ELF-1 (cell line): ENCODE measurements around the gene GABRG2.
"Not testable (repeated sequence)": the region's sequence is repeated elsewhere in the genome, so short reads cannot be mapped to it uniquely, and the experiment has no call there.

ENCODE experiments used
- DNase-seq: peaks from one replicate; pipeline ENCODE4 v3.0.0-alpha.2; 2016; ENCODE audit warnings: low read depth, low spot score

Gene GABRG2

GRCh38 chr5:162067655-162068411, at the start of gene GABRG2:
Gene GABRG2, plus strand, starts transcription at chr5:162067773. Its CDS starts 227 bp downstream, at chr5:162068000.
- no peak for DNase-seq

- DNase-seq = no peak
Observed at GRCh38 chr5:162025312-162025711, 42.3 kb upstream of the GABRG2 start.

GRCh38 chr5:162026803-162027202, 40.8 kb upstream of the GABRG2 start:
- no peak for DNase-seq

GRCh38 chr5:162037431-162037830, 30.1 kb upstream of the GABRG2 start:
- DNase-seq = no peak

GRCh38 chr5:162047279-162047678, 20.3 kb upstream of the GABRG2 start:
- peak; percentile 17 for DNase-seq

- DNase-seq = no peak
Observed at GRCh38 chr5:162052676-162053075, 14.9 kb upstream of the GABRG2 start.

- DNase-seq = not testable (repeated sequence)
Observed at GRCh38 chr5:162055095-162055494, 12.5 kb upstream of the GABRG2 start.

GRCh38 chr5:162067162-162067561, 411 bp upstream of the GABRG2 start:
- DNase-seq = no peak

GRCh38 chr5:162068412-162068811, 839 bp downstream of the GABRG2 start:
- DNase-seq = peak; percentile 89

- no peak for DNase-seq
Observed at GRCh38 chr5:162068936-162069335, 1.4 kb downstream of the GABRG2 start.

- no peak for DNase-seq
Observed at GRCh38 chr5:162078805-162079204, 11.2 kb downstream of the GABRG2 start.

- no peak for DNase-seq
Observed at GRCh38 chr5:162091336-162091735, 23.8 kb downstream of the GABRG2 start.

- DNase-seq = no peak
Observed at GRCh38 chr5:162096448-162096847, 28.9 kb downstream of the GABRG2 start.

GRCh38 chr5:162107591-162107990, 40.0 kb downstream of the GABRG2 start:
- DNase-seq = no peak

- no peak for DNase-seq
Observed at GRCh38 chr5:162119801-162120200, 52.2 kb downstream of the GABRG2 start.

GRCh38 chr5:162128117-162128516, 60.5 kb downstream of the GABRG2 start:
- DNase-seq = peak; percentile 70

- DNase-seq = no peak
Observed at GRCh38 chr5:162132348-162132747, 64.8 kb downstream of the GABRG2 start.

- no peak for DNase-seq
Observed at GRCh38 chr5:162139190-162139589, 71.6 kb downstream of the GABRG2 start.

- no peak for DNase-seq
Observed at GRCh38 chr5:162154242-162154641, 86.7 kb downstream of the GABRG2 start.

- no peak for DNase-seq
Observed at GRCh38 chr5:162160401-162160800, 92.8 kb downstream of the GABRG2 start.

GRCh38 chr5:162163663-162164062, 96.1 kb downstream of the GABRG2 start:
- no peak for DNase-seq

GRCh38 chr5:162174358-162174974, 106.9 kb downstream of the GABRG2 start:
- no peak for DNase-seq

- DNase-seq = no peak
Observed at GRCh38 chr5:162187371-162187770, 119.8 kb downstream of the GABRG2 start.
